ENCODE measurements around the gene TRH.

TRH gene

GRCh38 chr3:129978123-129978522 is 3.6 kb downstream of the TRH start:
- no peak for TF ChIP-seq CTCF (conservative IDR thresholded peaks at IDR 0.05; ENCODE audit: low read depth)
- ChIA-PET POLR2A (ENCODE audit: low non-redundant PET) (no interaction called here), CTCF (interaction anchor here (0.9 kb wide), 1 partner anchor 15 kb away, joined by 3 read pairs; no protein-coding TSS in a partner anchor)
- DNase-seq (ENCODE audit: low spot score) = no peak
- H3K27ac ChIP-seq = no peak overlapping the region

GRCh38 chr3:129979905-129980304 is 5.4 kb downstream of the TRH start:
- DNase-seq (ENCODE audit: low spot score) = no peak
- H3K27ac ChIP-seq = no peak overlapping the region
- TF ChIP-seq CTCF (conservative IDR thresholded peaks at IDR 0.05; ENCODE audit: low read depth) = no peak
- ChIA-PET POLR2A (ENCODE audit: low non-redundant PET) (no interaction called here), CTCF (no interaction called here)

- TF ChIP-seq CTCF (conservative IDR thresholded peaks at IDR 0.05; ENCODE audit: low read depth) = no peak
- DNase-seq (ENCODE audit: low spot score) = no peak
- no peak overlapping the region for H3K27ac ChIP-seq
- POLR2A ChIA-PET (ENCODE audit: low non-redundant PET) = no interaction called here
- CTCF ChIA-PET = no interaction called here
Measured at GRCh38 chr3:129983561-129983960, 9.0 kb downstream of the TRH start.

GRCh38 chr3:129984125-129984524 is 9.6 kb downstream of the TRH start:
- POLR2A ChIA-PET (ENCODE audit: low non-redundant PET) = no interaction called here
- no peak overlapping the region for H3K27ac ChIP-seq
- no peak for DNase-seq (ENCODE audit: low spot score)

GRCh38 chr3:129985113-129985512 is 10.6 kb downstream of the TRH start:
- no peak for DNase-seq (ENCODE audit: low spot score)
- H3K27ac ChIP-seq = no peak overlapping the region
- POLR2A ChIA-PET (ENCODE audit: low non-redundant PET) = no interaction called here
- CTCF ChIA-PET = no interaction called here
- no peak for TF ChIP-seq CTCF (conservative IDR thresholded peaks at IDR 0.05; ENCODE audit: low read depth)

More at GRCh38 chr3:129984125-129984524, 9.6 kb downstream of the TRH start:
- CTCF ChIA-PET = no interaction called here
- no peak for TF ChIP-seq CTCF (conservative IDR thresholded peaks at IDR 0.05; ENCODE audit: low read depth)

GRCh38 chr3:129988429-129988828 is 13.9 kb downstream of the TRH start:
- ChIA-PET POLR2A (ENCODE audit: low non-redundant PET) (no interaction called here), CTCF (no interaction called here)
- H3K27ac ChIP-seq = no peak overlapping the region
- no peak for DNase-seq (ENCODE audit: low spot score)
- no peak for TF ChIP-seq CTCF (conservative IDR thresholded peaks at IDR 0.05; ENCODE audit: low read depth)

- ChIA-PET POLR2A (ENCODE audit: low non-redundant PET) (no interaction called here), CTCF (no interaction called here)
- TF ChIP-seq CTCF (conservative IDR thresholded peaks at IDR 0.05; ENCODE audit: low read depth) = no peak
- no peak for DNase-seq (ENCODE audit: low spot score)
- no peak overlapping the region for H3K27ac ChIP-seq
Measured at GRCh38 chr3:129989414-129989813, 14.9 kb downstream of the TRH start.

All from RWPE1 (cell line).